ENCODE measurements around the gene ZBTB39. TPM values are rescaled to one million over a fixed set of nuclear protein-coding genes. Genes with fewer than 3 reads are reported as not detected.

Gene ZBTB39
- total and polyA plus RNA-seq, 2 of the 13 experiments (the other 11 are each of a cell fraction or from before 2014, with no cell fraction given), result 6.5 to 6.9 TPM

- H3K36me3 ChIP-seq (replicated peaks in 1 of 2; ENCODE audit: control insufficient read depth in 1 of 2, insufficient read depth in 2 of 2, low read length in 2 of 2), result peaks cover 13 to 34% of the 10 kb centered on the region in 2 experiments
- ATAC-seq, result no peak
- no peak for DNase-seq (ENCODE audit: low spot score)
- peaks cover 16% of the 10 kb centered on the region for H3K79me2 ChIP-seq (ENCODE audit: insufficient read depth, low read length)
- CTCF ChIA-PET (ENCODE audit: low intra/inter-chr PET ratio, low total read pairs), result no interaction called here
- H3K27me3 ChIP-seq (ENCODE audit: control insufficient read depth in 1 of 2, insufficient read depth in 2 of 2, low read length in 2 of 2), result no peaks in the 10 kb centered on the region; a peak in 1 of 5 replicates
- TF ChIP-seq CEBPZ (IDR thresholded peaks at IDR 0.05; ENCODE audit: low read length) (no peak), PREB (CRISPR knock-in tag; IDR thresholded peaks at IDR 0.05) (no peak)
- peaks cover 4% of the 10 kb centered on the region for H4K20me1 ChIP-seq (ENCODE audit: insufficient read depth, low read length)
- H2AFZ ChIP-seq (ENCODE audit: low read length), result no peak overlapping the region
- in situ Hi-C loops (cut with HindIII; ENCODE audit: extremely low pct_ligation_motif_present, low pct_unique_long_range_greater_than_20kb), result loop anchor here (5.0 kb wide), 2 partner anchors 48 to 108 kb away; partner anchors contain the start of genes MYO1A and STAT6
- H3K27ac ChIP-seq (ENCODE audit: extremely low read length, insufficient read depth, low read length), result no peak overlapping the region
- BruUV-seq (replicated peaks), result no TSS peak
- peaks cover 58% of the 10 kb centered on the region for H3K4me1 ChIP-seq (ENCODE audit: insufficient read depth, low read length)
- H3K4me3 ChIP-seq (replicated peaks in 1 of 3; ENCODE audit: insufficient read depth in 1 of 3, low read depth in 2 of 3, low read length in 3 of 3), result no peak overlapping the region
- FAIRE-seq, result no peak
- no peak overlapping the region; the same call in 1 of the 2 replicates for H3K9ac ChIP-seq (ENCODE audit: insufficient read depth, low read depth, low read length)
- 96% methylated on average over 4 of the region's 6 CpGs for WGBS (ENCODE audit: low lambda C conversion rate)
- peak overlapping the region; percentile 94; the same call in 1 of the 2 replicates for H3K4me2 ChIP-seq (ENCODE audit: low read depth, low read length)
- H3K9me3 ChIP-seq (ENCODE audit: low read length), result no peaks in the 10 kb centered on the region
- intact Hi-C loops (cut with micrococcal nuclease; ENCODE audit: unreplicated experiment), result loop anchor here (5.0 kb wide), 2 partner anchors 57 to 252 kb away; partner anchors contain the start of gene PRIM1
- POLR2A ChIA-PET, result interaction anchor here (1.3 kb wide), 1 partner anchor 107 kb away, joined by 4 read pairs; no protein-coding TSS in a partner anchor
Observed at GRCh38 chr12:57004651-57005050, 1.7 kb downstream of the ZBTB39 start.

GRCh38 chr12:57003395-57003794 lies 3.0 kb downstream of the ZBTB39 start:
- intact Hi-C loops (cut with micrococcal nuclease; ENCODE audit: unreplicated experiment) (loop anchor here (5.0 kb wide), 2 partner anchors 56 to 251 kb away; partner anchors contain the start of gene PRIM1), in situ Hi-C loops (cut with HindIII; ENCODE audit: extremely low pct_ligation_motif_present, low pct_unique_long_range_greater_than_20kb) (no loop called here)
- Histone ChIP-seq H3K79me2 (ENCODE audit: insufficient read depth, low read length) (peaks cover 16% of the 10 kb centered on the region), H3K9me3 (ENCODE audit: low read length) (no peaks in the 10 kb centered on the region), H3K36me3 (replicated peaks in 1 of 2; ENCODE audit: control insufficient read depth in 1 of 2, insufficient read depth in 2 of 2, low read length in 2 of 2) (peaks cover 13 to 34% of the 10 kb centered on the region in 2 experiments), H4K20me1 (ENCODE audit: insufficient read depth, low read length) (peaks cover 4% of the 10 kb centered on the region), H3K4me3 (replicated peaks in 1 of 3; ENCODE audit: insufficient read depth in 1 of 3, low read depth in 2 of 3, low read length in 3 of 3) (no peak overlapping the region), H3K4me2 (ENCODE audit: low read depth, low read length) (no peak overlapping the region), H3K27me3 (ENCODE audit: control insufficient read depth in 1 of 2, insufficient read depth in 2 of 2, low read length in 2 of 2) (no peaks in the 10 kb centered on the region; a peak in 1 of 5 replicates), H3K4me1 (ENCODE audit: insufficient read depth, low read length) (peaks cover 47% of the 10 kb centered on the region), H3K27ac (ENCODE audit: extremely low read length, insufficient read depth, low read length) (no peak overlapping the region), H2AFZ (ENCODE audit: low read length) (no peak overlapping the region), H3K9ac (ENCODE audit: insufficient read depth, low read depth, low read length) (no peak overlapping the region)
- no TSS peak for BruUV-seq (replicated peaks)
- no peak for DNase-seq (ENCODE audit: low spot score)
- ATAC-seq, result no peak
- CTCF ChIA-PET (ENCODE audit: low intra/inter-chr PET ratio, low total read pairs), result no interaction called here
- 97% methylated on average over 13 of the region's 13 CpGs for WGBS (ENCODE audit: low lambda C conversion rate)
- no peak for FAIRE-seq
- POLR2A ChIA-PET, result no interaction called here
- TF ChIP-seq ZNF737 (CRISPR knock-in tag; IDR thresholded peaks at IDR 0.05; ENCODE audit: borderline replicate concordance) (no peak), ZNF670 (CRISPR knock-in tag; IDR thresholded peaks at IDR 0.05; ENCODE audit: borderline replicate concordance) (no peak), RNF219 (CRISPR knock-in tag; IDR thresholded peaks at IDR 0.05) (no peak), CENPT (CRISPR knock-in tag; IDR thresholded peaks at IDR 0.05; ENCODE audit: low read depth) (no peak), FOXA3 (CRISPR knock-in tag; IDR thresholded peaks at IDR 0.05) (no peak)
